GM10847 (cell line): Measurements from ENCODE around the gene TRAM2.

ENCODE experiments used
- POLR2A ChIP-seq: IDR thresholded peaks from 2 replicates; pipeline ENCODE4 v1.6.1; 2011; ENCODE audit not compliant: insufficient read length; ENCODE audit errors: extremely low read depth

Gene TRAM2

GRCh38 chr6:52518279-52518945 lies 58.4 kb downstream of the TRAM2 start:
- TF ChIP-seq POLR2A: no peak

GRCh38 chr6:52517502-52518278 lies 59.2 kb downstream of the TRAM2 start:
- TF ChIP-seq POLR2A: no peak

GRCh38 chr6:52516943-52517342 lies 59.9 kb downstream of the TRAM2 start:
- TF ChIP-seq POLR2A: no peak

- TF ChIP-seq POLR2A: no peak
These were observed 60.6 kb downstream of the TRAM2 start for GRCh38 chr6:52516269-52516668.

- TF ChIP-seq POLR2A: no peak
These were observed 61.5 kb downstream of the TRAM2 start for GRCh38 chr6:52515219-52515960.

GRCh38 chr6:52514514-52514913 lies 62.3 kb downstream of the TRAM2 start:
- no peak for TF ChIP-seq POLR2A

- no peak for TF ChIP-seq POLR2A
These were observed 63.0 kb downstream of the TRAM2 start for GRCh38 chr6:52513896-52514295.

- no peak for TF ChIP-seq POLR2A
These were observed 63.4 kb downstream of the TRAM2 start for GRCh38 chr6:52513464-52513863.

GRCh38 chr6:52512199-52512598 lies 64.7 kb downstream of the TRAM2 start:
- TF ChIP-seq POLR2A: no peak

- TF ChIP-seq POLR2A: no peak
These were observed 65.2 kb downstream of the TRAM2 start for GRCh38 chr6:52511572-52512151.

GRCh38 chr6:52511163-52511562 lies 65.7 kb downstream of the TRAM2 start:
- no peak for TF ChIP-seq POLR2A

- no peak for TF ChIP-seq POLR2A
These were observed 66.7 kb downstream of the TRAM2 start for GRCh38 chr6:52510213-52510562.

GRCh38 chr6:52509281-52510212 lies 67.3 kb downstream of the TRAM2 start:
- no peak for TF ChIP-seq POLR2A

- TF ChIP-seq POLR2A: no peak
These were observed 68.6 kb downstream of the TRAM2 start for GRCh38 chr6:52508261-52508739.
